ENCODE results near the gene DDX17.

Gene DDX17

DNA sequence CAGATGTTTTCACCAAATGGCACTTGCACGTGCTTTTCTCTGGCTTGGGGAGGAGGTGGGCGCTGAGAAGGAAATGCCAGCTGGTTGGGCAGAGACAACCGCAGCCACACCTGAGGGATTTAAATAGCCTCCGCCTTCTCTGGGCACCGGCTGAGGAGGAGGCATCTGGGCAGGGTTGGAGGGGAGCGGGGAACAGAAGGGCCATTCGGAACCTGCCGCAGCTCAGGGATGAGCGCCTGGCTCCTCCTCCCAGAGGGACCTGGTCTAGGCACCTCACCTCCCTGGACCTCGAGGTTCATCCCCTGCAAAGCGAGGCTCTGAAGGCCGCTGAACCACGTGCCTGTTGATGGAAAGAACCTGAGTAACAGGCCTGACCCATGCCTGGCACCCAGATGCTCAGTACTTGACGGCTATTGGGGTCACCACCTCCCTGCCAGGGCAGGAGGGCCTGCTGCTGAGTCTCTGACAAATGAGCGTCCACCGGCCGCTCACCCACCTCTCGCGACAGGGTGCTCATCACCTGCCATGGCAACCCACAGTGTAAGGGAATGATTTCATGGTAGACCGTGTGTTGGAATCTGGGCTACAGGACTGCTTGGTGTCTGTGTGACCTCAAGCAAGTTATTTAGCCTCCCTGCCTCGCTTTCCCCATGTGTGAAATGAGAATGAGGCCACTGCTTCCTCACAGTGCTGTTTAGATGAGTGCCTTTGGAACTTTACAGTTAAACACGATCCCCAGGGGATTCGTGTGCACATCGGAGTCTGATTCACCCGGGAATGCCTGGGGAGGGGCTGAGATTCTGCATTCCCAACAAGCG lies 40.2 kb downstream of the DDX17 start:
- DNase-seq (ENCODE audit: low spot score) = no peak

GRCh38 chr22:38464992-38465672 lies 41.0 kb downstream of the DDX17 start:
- DNase-seq (ENCODE audit: low spot score) = no peak

- DNase-seq (ENCODE audit: low spot score) = no peak
Observed at GRCh38 chr22:38462960-38463784, 42.9 kb downstream of the DDX17 start.

- no peak for DNase-seq (ENCODE audit: low spot score)
Observed at GRCh38 chr22:38461414-38462081, 44.6 kb downstream of the DDX17 start.

GRCh38 chr22:38461057-38461413 lies 45.1 kb downstream of the DDX17 start:
- no peak for DNase-seq (ENCODE audit: low spot score)

- no peak for DNase-seq (ENCODE audit: low spot score)
Observed at GRCh38 chr22:38460426-38460840, 45.7 kb downstream of the DDX17 start.

DNA sequence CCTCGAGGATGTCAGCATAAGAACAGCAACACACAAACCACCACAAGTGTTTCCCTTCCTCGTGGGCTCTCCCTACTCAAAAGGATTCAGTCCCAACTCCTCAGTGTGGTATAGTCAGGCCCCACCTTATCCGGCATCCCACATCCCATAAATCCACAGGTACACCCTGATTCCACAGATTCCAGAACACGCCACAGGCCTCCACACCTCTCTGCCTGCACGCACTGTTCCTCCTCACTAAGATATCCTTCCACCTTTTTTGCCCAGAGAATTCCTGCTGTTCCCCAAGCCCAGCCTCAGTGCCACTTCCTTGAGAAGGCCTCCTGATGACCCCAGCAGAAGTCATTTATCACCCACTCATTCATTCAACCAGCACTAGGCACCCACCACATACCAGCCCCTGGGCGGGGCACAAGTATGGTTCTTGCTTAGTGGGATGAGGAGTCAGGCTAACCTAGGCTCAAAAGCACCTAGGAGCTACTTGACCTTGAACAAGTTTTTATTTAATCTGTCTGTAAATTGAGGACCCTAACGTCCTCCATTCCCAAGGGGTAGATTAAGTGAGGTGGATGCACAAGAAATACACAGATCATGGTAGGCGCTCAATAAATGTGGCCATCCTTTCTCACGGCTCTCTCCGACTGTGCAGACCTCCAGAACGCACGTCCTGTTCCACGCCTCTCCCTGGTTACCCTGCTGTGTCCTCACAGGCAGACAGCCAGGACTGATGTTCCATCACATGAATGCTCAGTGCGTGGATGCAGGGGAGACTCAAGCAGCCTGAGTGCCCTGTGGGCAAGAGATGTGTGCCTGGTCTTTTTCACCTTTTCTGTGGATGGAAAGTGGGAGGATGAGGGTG lies 49.0 kb downstream of the DDX17 start:
- no peak for DNase-seq (ENCODE audit: low spot score)

DNA sequence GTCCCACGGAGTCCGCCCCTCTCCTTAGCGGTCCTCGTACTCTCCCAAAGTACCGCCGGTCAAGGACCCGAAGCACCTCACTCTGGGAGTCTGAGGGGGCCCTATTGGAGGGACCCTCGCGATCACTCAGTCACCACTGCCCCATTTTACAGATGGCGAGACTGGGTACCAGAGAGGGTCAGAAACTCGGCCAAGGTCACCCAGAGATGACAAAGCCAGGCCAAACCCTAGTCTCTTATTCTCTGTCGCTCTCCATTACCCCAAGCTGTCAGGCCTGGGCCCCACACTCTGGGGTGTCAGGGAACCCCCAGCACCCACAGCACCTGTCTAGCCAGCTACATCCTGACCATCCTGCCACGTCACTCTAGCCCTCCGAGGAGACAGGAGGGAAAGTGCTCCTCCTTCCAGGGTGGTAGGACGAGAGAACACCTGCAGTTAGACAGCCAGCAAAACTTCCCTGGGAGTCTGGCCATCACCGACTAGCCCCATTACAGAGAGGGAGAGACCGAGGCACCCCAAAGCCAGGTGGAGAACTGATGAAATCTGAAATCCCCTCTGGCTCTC lies 49.8 kb downstream of the DDX17 start:
- DNase-seq (ENCODE audit: low spot score) = no peak

GRCh38 chr22:38455530-38456271 lies 50.4 kb downstream of the DDX17 start:
- no peak for DNase-seq (ENCODE audit: low spot score)

- no peak for DNase-seq (ENCODE audit: low spot score)
Observed at GRCh38 chr22:38455076-38455529, 51.0 kb downstream of the DDX17 start, which contains the start of gene KCNJ4. KCNJ4 (minus strand) TSS chr22:38455199; CDS start chr22:38428132, 27,067 bp downstream.

GRCh38 chr22:38454353-38455075 lies 51.6 kb downstream of the DDX17 start:
- no peak for DNase-seq (ENCODE audit: low spot score)

DNA sequence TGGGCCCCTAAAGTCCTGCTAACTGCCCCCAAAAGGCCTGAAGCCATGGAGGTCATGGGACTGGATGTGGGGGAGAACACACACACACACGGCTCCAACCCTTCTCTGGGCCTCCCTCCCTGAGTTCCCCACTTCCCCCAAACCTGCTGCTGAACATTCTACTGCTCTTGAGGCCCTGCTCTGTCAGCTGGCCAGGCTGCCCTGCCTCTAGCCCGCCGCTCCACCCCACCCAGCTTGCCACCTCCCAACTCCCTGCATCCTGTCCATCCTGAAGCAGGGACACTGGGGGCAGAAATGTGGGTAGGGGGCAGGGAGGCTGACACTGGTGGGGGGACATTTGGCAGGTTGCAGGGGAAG lies 52.1 kb downstream of the DDX17 start:
- DNase-seq (ENCODE audit: low spot score) = no peak

- DNase-seq (ENCODE audit: low spot score) = no peak
Observed at GRCh38 chr22:38453066-38453672, 52.9 kb downstream of the DDX17 start.

DNA sequence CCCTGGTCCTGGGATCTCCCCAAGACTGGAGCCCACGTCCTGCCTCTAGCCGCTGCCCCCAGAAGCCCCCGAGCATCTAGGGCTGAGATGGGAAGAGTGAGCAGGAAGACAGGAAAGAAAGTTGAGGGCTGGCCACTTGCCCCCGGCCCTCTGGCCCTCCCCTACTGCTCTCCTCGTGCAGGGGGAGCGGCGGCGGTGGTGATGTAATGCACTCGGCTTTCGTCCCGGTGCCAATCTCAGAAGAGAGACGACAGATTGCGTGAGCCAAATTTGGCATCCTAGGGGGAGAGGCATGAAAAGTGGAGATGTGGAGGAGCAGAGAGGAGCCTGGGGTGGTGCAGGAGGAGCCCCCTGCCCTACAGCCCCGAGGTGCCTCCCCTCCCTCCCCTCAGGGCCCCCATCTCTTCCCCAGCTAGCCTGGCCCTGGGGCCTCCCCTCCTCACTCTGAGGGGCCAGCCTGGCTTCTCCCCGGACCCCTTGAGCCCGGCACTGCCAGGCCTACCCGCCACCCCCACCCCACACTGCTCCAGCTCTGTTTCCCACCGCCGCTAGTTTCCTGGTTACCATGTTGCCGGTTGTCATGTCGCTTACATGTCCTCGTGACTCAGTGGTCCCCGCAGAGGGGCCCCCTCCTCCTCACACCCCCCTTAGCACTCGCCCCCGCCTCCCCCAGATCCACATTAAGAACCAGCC lies 53.6 kb downstream of the DDX17 start:
- DNase-seq (ENCODE audit: low spot score) = no peak

GRCh38 chr22:38451864-38452263 lies 54.2 kb downstream of the DDX17 start:
- no peak for DNase-seq (ENCODE audit: low spot score)

- no peak for DNase-seq (ENCODE audit: low spot score)
Observed at GRCh38 chr22:38451404-38451803, 54.7 kb downstream of the DDX17 start.

- DNase-seq (ENCODE audit: low spot score) = no peak
Observed at GRCh38 chr22:38450234-38450797, 55.8 kb downstream of the DDX17 start.

DNA sequence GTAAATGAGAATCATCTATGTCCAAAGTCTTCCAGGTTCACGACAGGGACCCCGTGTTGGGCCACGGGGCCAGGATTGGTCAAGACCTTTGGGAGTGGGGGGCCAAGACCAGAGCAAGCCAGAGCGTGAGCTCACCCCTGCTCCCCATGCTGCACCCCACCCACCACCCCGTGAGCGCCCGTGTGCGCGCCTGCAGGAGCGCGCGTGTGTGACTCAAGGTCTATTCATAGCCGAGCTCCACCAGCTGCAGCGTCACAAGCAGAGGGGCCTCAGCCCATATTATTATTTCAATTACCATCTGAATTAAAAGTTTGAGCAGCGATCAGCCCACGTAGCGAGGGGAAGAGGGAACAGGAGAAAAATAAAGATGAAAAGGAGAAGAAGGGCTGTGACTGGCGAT lies 56.3 kb downstream of the DDX17 start:
- no peak for DNase-seq (ENCODE audit: low spot score)
